ENCODE measurements around the gene SLX4IP. TPM values are rescaled to one million over a fixed set of nuclear protein-coding genes. Genes with fewer than 3 reads are reported as not detected.

Gene SLX4IP
- total RNA-seq, 1 experiment from 2014 or later, result 7.4 TPM

GRCh38 chr20:10504994-10505730, 70.1 kb downstream of the SLX4IP start:
- ATAC-seq (no peak), DNase-seq (ENCODE audit: low spot score) (no peak)
- ChIA-PET POLR2A (interaction anchor here (0.5 kb wide), 1 partner anchor 242 kb away, joined by 6 read pairs; no protein-coding TSS in a partner anchor), CTCF (no interaction called here)
- TF ChIP-seq CREB1 (CRISPR knock-in tag; IDR thresholded peaks at IDR 0.05) (no peak), ZNF317 (CRISPR knock-in tag; IDR thresholded peaks at IDR 0.05; ENCODE audit: borderline replicate concordance, low read depth) (no peak), TEAD1 (CRISPR knock-in tag; IDR thresholded peaks at IDR 0.05) (no peak), MXD4 (CRISPR knock-in tag; IDR thresholded peaks at IDR 0.05; ENCODE audit: borderline replicate concordance) (no peak), ZNF425 (CRISPR knock-in tag; conservative IDR thresholded peaks at IDR 0.05) (no peak), ZBTB21 (CRISPR knock-in tag; IDR thresholded peaks at IDR 0.05; ENCODE audit: borderline replicate concordance) (no peak), SMAD4 (CRISPR knock-in tag; IDR thresholded peaks at IDR 0.05) (no peak), CREM (CRISPR knock-in tag; IDR thresholded peaks at IDR 0.05) (no peak), ZMAT4 (CRISPR knock-in tag; IDR thresholded peaks at IDR 0.05) (no peak), RORB (CRISPR knock-in tag; IDR thresholded peaks at IDR 0.05) (no peak), ZNF416 (CRISPR knock-in tag; IDR thresholded peaks at IDR 0.05) (no peak), ERG (CRISPR knock-in tag; IDR thresholded peaks at IDR 0.05) (no peak)
- Mint-ChIP-seq H3K4me3 (no peak overlapping the region), H3K36me3 (peaks cover 3% of the 10 kb centered on the region; the same call in 1 of the 2 replicates), H3K4me1 (peaks cover 54% of the 10 kb centered on the region), H3K27me3 (ENCODE audit: low read depth) (no peaks in the 10 kb centered on the region), H3K9me3 (peaks cover 4% of the 10 kb centered on the region; the same call in 1 of the 2 replicates), H3K27ac (no peak overlapping the region)

- Mint-ChIP-seq H3K36me3 (peaks cover 3% of the 10 kb centered on the region; the same call in 1 of the 2 replicates), H3K27me3 (ENCODE audit: low read depth) (no peaks in the 10 kb centered on the region), H3K4me3 (no peak overlapping the region), H3K4me1 (peaks cover 52% of the 10 kb centered on the region), H3K27ac (no peak overlapping the region), H3K9me3 (peaks cover 4% of the 10 kb centered on the region; the same call in 1 of the 2 replicates)
- no peak for DNase-seq (ENCODE audit: low spot score)
- POLR2A ChIA-PET, result no interaction called here
- ATAC-seq, result no peak
- CTCF ChIA-PET, result no interaction called here
- no peak for TF ChIP-seq HMGXB4 (CRISPR knock-in tag; IDR thresholded peaks at IDR 0.05)
- TF ChIP-seq GTF2I (CRISPR knock-in tag; conservative IDR thresholded peaks at IDR 0.05), result no peak
- no peak for TF ChIP-seq ATF2 (CRISPR knock-in tag; IDR thresholded peaks at IDR 0.05; ENCODE audit: borderline replicate concordance, low read depth)
- no peak for TF ChIP-seq KAT7 (CRISPR knock-in tag; IDR thresholded peaks at IDR 0.05; ENCODE audit: borderline replicate concordance)
- TF ChIP-seq ZNF138 (CRISPR knock-in tag; conservative IDR thresholded peaks at IDR 0.05), result no peak
- TF ChIP-seq GRHL2 (CRISPR knock-in tag; IDR thresholded peaks at IDR 0.05; ENCODE audit: insufficient replicate concordance, severe bottlenecking), result no peak
- no peak for TF ChIP-seq ZNF532 (CRISPR knock-in tag; IDR thresholded peaks at IDR 0.05; ENCODE audit: borderline replicate concordance)
- no peak for TF ChIP-seq ZNF263 (CRISPR knock-in tag; IDR thresholded peaks at IDR 0.05; ENCODE audit: low read depth)
- no peak for TF ChIP-seq HMGA2 (CRISPR knock-in tag; IDR thresholded peaks at IDR 0.05)
- TF ChIP-seq SMAD3 (CRISPR knock-in tag; IDR thresholded peaks at IDR 0.05; ENCODE audit: borderline replicate concordance), result no peak
These were observed 70.7 kb downstream of the SLX4IP start for GRCh38 chr20:10505827-10506226.

Data from WTC11 (cell line).